HFFc6 (cell line): Measurements from ENCODE around the gene RUNX1. TPM values are rescaled to one million over a fixed set of nuclear protein-coding genes. Genes with fewer than 3 reads are reported as not detected.

Experiments used
- DNase-seq: peaks from one replicate; pipeline ENCODE4 v3.0.0-alpha.2; 2018
- H3K27ac Mint-ChIP-seq: 2 replicates; pipeline ENCODE4 v1.8.0; 2020; ENCODE audit warnings: mild to moderate bottlenecking, mixed read lengths
- H3K27me3 Mint-ChIP-seq: 2 replicates; pipeline ENCODE4 v1.8.0; 2021; ENCODE audit warnings: mild to moderate bottlenecking, moderate library complexity, mixed read lengths; ENCODE audit not compliant: insufficient read depth
- H3K36me3 Mint-ChIP-seq: 2 replicates; pipeline ENCODE4 v1.8.0; 2021; ENCODE audit warnings: low read depth, mixed read lengths
- H3K4me1 Mint-ChIP-seq: 2 replicates; pipeline ENCODE4 v1.8.0; 2020; ENCODE audit warnings: low read depth, mixed read lengths
- H3K4me3 Mint-ChIP-seq: 2 replicates; pipeline ENCODE4 v1.8.0; 2020; ENCODE audit warnings: mild to moderate bottlenecking, moderate library complexity, mixed read lengths
- H3K9me3 Mint-ChIP-seq: 2 replicates; pipeline ENCODE4 v1.8.0; 2020; ENCODE audit warnings: mild to moderate bottlenecking, mixed read lengths
- total RNA-seq, 6 experiments: library from RNA; stranded (reverse); fragmentation: NEBNext Ultra II Directional; extraction: Animal tissue kit (Norgen Biotek cat#: 25700); gene quantifications; 2 replicates in 1 of 6; 3 replicates in 5 of 6; pipeline ENCODE4 v1.2.3, GENCODE V29; 2021
- TF ChIP-seq, protein P1 (sequence below): fragments of 200-600 bp; sonication (generic); IDR thresholded peaks from 2 replicates; pipeline ENCODE4 v1.5.0; 2021; ENCODE audit warnings: antibody characterized with exemption, mild to moderate bottlenecking

Gene RUNX1
- total RNA-seq, 6 experiments from 2014 or later, result 57.4 to 78.9 (median 61.3) TPM

DNA sequence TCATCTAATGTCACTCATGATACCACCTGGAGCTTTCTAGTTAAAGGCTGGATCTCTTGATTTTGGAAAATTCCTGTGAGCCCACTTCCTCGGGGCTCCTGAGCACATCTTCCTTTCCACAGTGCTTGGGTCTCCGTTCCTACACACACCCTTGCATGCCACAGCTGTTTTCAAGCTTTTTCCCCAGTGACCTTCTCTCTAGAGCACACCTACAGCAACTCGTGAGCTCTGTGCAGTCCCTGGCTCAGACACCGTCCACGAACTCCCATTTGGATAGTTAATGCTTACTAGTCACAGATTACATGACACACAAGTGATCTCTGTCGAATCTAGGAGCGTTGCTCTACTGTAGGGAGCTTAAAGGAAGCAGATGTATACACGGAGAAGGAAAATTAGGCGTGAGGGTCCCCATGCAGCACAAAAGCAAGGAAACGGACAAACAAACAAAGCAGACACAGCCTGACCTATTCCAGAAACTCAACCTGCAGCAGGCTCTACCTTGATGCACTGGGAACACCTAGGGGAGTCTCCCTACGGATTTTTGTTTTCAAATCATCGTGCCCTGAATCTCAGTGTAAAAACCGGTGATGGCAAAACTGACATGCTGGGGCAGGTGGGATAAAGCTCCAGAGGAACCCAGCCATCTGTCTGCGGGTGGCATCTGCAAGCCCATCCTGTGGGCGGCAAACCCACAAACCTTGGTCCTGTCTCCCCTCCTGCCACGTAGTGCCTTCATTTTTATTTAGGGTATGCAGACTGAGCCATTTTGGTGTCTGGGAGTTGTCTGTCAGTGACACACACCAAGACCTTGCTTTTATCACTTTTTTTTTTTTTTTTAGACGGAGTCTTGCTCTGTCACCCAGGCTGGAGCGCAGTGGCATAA is 177.8 kb downstream of the RUNX1 start:
- H3K9me3 Mint-ChIP-seq, result no peaks in the 10 kb centered on the region
- peaks cover 14% of the 10 kb centered on the region; the same call in 1 of the 2 replicates for H3K27me3 Mint-ChIP-seq
- H3K4me3 Mint-ChIP-seq, result no peak overlapping the region
- TF ChIP-seq, protein P1, sequence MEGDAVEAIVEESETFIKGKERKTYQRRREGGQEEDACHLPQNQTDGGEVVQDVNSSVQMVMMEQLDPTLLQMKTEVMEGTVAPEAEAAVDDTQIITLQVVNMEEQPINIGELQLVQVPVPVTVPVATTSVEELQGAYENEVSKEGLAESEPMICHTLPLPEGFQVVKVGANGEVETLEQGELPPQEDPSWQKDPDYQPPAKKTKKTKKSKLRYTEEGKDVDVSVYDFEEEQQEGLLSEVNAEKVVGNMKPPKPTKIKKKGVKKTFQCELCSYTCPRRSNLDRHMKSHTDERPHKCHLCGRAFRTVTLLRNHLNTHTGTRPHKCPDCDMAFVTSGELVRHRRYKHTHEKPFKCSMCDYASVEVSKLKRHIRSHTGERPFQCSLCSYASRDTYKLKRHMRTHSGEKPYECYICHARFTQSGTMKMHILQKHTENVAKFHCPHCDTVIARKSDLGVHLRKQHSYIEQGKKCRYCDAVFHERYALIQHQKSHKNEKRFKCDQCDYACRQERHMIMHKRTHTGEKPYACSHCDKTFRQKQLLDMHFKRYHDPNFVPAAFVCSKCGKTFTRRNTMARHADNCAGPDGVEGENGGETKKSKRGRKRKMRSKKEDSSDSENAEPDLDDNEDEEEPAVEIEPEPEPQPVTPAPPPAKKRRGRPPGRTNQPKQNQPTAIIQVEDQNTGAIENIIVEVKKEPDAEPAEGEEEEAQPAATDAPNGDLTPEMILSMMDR, result no peak
- no peak for DNase-seq
- H3K4me1 Mint-ChIP-seq, result peaks cover 79% of the 10 kb centered on the region
- peak overlapping the region; percentile 38 for H3K27ac Mint-ChIP-seq
- H3K36me3 Mint-ChIP-seq, result peaks cover 79% of the 10 kb centered on the region

DNA sequence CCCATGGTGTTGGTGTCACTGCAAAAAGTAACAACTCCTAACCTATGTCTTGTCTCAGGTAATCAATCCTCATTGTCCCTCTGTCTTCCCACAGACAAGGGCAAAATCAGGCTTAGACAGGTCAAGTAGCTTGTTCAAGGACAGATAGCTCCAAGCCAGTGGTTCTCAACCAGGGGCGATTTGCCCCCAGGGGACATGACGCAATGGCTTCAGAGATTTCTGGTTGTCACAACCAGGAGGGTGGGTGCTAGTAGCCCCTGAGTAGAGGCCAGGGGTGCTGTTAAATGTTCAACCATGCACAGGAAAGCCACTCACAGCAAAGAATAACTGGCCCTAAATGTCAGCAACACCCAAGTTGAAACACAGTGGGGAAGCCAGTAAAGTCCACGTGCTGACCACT is 178.9 kb downstream of the RUNX1 start:
- Mint-ChIP-seq H3K4me3 (no peak overlapping the region), H3K27ac (peak overlapping the region; percentile 38; the same call in 1 of the 2 replicates), H3K9me3 (no peaks in the 10 kb centered on the region), H3K36me3 (peaks cover 78% of the 10 kb centered on the region), H3K4me1 (peaks cover 80% of the 10 kb centered on the region), H3K27me3 (peaks cover 19% of the 10 kb centered on the region)
- no peak for DNase-seq
- TF ChIP-seq, protein P1, result no peak

DNA sequence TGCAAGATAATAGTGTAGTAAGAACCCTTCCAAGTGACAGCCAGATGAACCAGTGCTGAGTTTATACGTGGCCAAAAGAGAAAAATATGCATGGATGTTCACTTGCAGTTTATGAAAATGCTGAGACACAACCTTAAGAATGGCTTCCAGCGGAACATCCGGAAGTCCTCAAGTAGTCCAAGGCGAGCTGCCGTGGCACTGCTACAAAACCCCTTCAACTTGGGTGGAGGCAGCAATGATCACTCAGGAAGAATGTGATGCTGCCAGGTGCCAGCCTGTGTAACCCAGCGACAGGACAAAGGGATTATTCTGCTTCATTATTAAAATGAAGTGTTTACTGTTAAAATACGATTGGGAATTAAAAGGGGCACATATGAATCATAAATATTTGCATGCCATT is 179.6 kb downstream of the RUNX1 start:
- no peak for DNase-seq
- Mint-ChIP-seq H3K36me3 (peaks cover 78% of the 10 kb centered on the region), H3K27me3 (peaks cover 22% of the 10 kb centered on the region), H3K27ac (no peak overlapping the region; the same call in none of the 2 replicates), H3K4me1 (peaks cover 81% of the 10 kb centered on the region), H3K9me3 (no peaks in the 10 kb centered on the region), H3K4me3 (no peak overlapping the region)
- TF ChIP-seq, protein P1, result no peak

DNA sequence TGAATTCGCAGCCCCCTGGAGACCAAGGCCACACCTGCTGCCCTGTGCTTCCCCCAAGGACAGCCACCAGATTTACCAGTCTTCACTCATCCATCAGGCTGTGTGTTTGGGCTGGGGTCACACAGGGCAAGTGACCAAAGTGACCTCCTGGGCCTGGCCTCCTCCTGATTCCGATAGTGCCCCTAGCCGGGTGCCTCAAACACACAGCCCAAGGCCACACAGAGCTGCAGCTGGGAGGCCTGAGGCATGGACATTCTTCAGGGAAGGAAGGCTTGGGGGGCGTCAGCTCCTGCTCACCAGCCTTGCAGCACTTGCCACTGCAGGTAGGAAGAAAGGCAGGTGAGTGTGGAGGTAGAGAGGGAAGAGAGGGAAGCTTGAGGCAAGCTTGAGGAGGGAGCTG is 181.3 kb downstream of the RUNX1 start:
- peaks cover 84% of the 10 kb centered on the region for H3K4me1 Mint-ChIP-seq
- no peak overlapping the region for H3K4me3 Mint-ChIP-seq
- H3K9me3 Mint-ChIP-seq, result no peaks in the 10 kb centered on the region
- TF ChIP-seq, protein P1, result no peak
- no peak for DNase-seq
- peaks cover 78% of the 10 kb centered on the region for H3K36me3 Mint-ChIP-seq
- H3K27me3 Mint-ChIP-seq, result peaks cover 30% of the 10 kb centered on the region
- H3K27ac Mint-ChIP-seq, result peak overlapping the region; percentile 56

DNA sequence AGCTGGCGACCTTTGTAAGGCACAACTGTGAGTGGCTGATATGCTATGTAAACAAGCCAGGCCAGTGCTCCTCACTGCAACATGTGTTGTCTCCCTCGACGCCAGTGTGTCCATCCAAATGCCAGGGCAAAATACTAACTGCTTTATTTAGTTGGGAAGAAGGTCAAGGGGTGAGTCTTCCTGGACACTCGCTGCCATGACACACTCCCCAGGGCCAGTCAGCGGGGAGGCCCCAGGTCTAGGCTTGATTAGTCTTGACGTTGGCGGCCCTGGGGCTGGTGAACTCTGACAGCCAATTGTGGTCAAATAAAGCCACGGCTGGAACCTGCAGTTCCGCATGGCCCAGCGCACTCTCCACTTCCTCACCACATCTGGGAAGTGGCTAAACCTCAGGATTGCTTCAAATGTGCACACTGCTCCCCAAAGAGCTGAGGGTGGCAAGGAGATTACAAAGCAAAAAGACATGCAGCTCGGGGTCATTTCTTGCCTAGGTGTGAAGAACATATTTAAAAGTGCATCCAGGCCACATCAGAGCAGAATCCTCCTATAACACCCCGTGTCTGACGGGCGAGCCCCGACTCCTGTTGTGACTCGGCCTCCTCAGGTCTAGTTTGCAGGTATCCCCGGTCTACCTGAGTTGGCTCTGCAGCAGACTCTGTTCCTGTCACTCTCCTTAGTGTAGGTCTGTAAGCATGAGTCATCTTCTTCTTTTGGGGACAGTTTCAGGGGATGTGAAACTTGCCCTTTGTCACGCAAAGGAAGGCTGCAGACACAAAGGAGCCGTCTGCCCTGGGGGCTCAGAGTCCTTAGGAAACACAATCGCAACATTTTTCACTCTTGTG is 183.5 kb downstream of the RUNX1 start:
- peaks cover 96% of the 10 kb centered on the region for H3K4me1 Mint-ChIP-seq

More for the DNA sequence above, 183.5 kb downstream of the RUNX1 start:
- TF ChIP-seq, protein P1, result no peak
- H3K36me3 Mint-ChIP-seq, result peaks cover 85% of the 10 kb centered on the region
- peak overlapping the region; percentile 86 for H3K27ac Mint-ChIP-seq
- DNase-seq, result peak; percentile 77
- H3K9me3 Mint-ChIP-seq, result no peaks in the 10 kb centered on the region
- H3K27me3 Mint-ChIP-seq, result peaks cover 35% of the 10 kb centered on the region
- peak overlapping the region; percentile 31 for H3K4me3 Mint-ChIP-seq
